HEK293T (cell line): ENCODE results near the gene TAF6.

Source experiments
- BHLHE40 ChIP-seq: fragments of 450-650 bp; IDR thresholded peaks from 2 replicates; pipeline ENCODE4 v1.6.1; 2016; ENCODE audit warnings: mild to moderate bottlenecking, moderate library complexity, borderline replicate concordance
- CTBP1 ChIP-seq: fragments of 450-650 bp; IDR thresholded peaks from 2 replicates; pipeline ENCODE4 v1.6.1; 2016; ENCODE audit warnings: borderline replicate concordance
- FOXA1 ChIP-seq: fragments of 450-650 bp; IDR thresholded peaks from 2 replicates; pipeline ENCODE4 v1.6.1; 2016; ENCODE audit warnings: mild to moderate bottlenecking
- FOXK2 ChIP-seq: fragments of 450-650 bp; IDR thresholded peaks from 2 replicates; pipeline ENCODE4 v1.6.1; 2016; ENCODE audit warnings: mild to moderate bottlenecking
- FOXM1 ChIP-seq: fragments of 450-650 bp; IDR thresholded peaks from 2 replicates; pipeline ENCODE4 v1.6.1; 2017; ENCODE audit warnings: mild to moderate bottlenecking, borderline replicate concordance
- NFRKB ChIP-seq: fragments of 450-650 bp; IDR thresholded peaks from 2 replicates; pipeline ENCODE4 v1.6.1; 2016; ENCODE audit warnings: mild to moderate bottlenecking, moderate library complexity
- ZNF384 ChIP-seq: fragments of 450-650 bp; IDR thresholded peaks from 2 replicates; pipeline ENCODE4 v1.6.1; 2016

- TF ChIP-seq FOXM1: no peak
- no peak for TF ChIP-seq ZNF384
- TF ChIP-seq NFRKB: no peak
- TF ChIP-seq BHLHE40: no peak
- no peak for TF ChIP-seq FOXA1
- no peak for TF ChIP-seq FOXK2
- no peak for TF ChIP-seq CTBP1
These were observed 29.5 kb downstream of the TAF6 start for GRCh38 chr7:100089458-100090196.
